OCI-M1 (cell line): ENCODE measurements around the gene AS3MT.

Source experiments
- DNase-seq: peaks from one replicate; lab custom pipeline; 2025; lab: John Stamatoyannopoulos, UW

Gene AS3MT

DNA sequence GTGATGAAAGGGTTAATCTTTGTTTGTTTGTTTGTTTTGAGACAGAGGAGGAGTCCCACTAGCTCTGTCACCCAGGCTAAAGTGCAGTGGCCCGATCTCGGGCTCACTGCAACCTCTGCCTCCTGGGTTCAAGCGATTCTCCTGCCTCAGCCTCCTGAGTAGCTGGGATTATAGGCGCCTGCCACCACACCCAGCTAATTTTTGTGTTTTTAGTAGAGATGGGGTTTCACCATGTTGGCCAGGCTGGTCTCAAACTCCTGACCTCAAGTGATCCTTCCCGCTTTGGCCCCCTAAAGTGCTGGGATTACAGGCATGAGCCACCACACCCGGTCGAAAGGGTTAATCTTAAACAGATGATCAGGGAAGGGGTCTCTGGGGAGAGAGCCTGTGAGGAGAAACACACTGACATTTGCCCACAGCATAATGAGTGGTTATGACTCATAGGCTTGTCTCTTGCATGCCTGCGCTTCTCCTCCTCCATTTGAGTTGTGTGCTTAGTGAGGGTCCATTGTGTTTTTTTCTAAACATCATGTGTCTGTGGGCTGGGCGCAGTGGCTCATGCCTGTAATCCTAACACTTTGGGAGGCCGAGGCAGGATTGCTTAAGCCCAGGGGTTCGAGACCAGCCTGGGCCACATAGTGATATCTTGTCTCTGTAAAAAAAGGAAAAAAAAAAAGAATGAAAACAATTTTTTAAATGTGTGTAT, 13.4 kb upstream of the AS3MT start:
- DNase-seq, result peak; percentile 48

GRCh38 chr10:102856758-102857424, 12.4 kb upstream of the AS3MT start:
- peak; percentile 31 for DNase-seq

GRCh38 chr10:102859911-102860310, 9.4 kb upstream of the AS3MT start:
- no peak for DNase-seq

DNA sequence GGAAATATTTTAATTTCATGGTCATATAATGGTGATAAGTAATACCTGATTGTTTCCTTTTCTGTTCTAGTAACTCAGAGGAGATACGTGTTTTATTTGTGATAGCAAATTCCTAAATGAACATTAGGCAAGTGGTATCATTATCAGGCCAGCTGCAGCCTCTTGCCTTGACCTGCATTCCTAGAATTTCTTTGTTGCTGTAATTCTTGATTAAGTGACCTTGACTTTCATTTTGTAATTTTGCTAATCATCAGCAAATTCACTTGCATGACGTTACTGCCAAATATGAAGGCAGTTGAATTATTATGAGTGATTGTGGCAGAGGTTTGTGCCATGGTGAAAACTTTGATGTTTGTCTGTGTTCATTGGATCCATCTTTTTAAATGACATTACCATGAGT, 5.6 kb upstream of the AS3MT start:
- DNase-seq, result peak; percentile 55

DNA sequence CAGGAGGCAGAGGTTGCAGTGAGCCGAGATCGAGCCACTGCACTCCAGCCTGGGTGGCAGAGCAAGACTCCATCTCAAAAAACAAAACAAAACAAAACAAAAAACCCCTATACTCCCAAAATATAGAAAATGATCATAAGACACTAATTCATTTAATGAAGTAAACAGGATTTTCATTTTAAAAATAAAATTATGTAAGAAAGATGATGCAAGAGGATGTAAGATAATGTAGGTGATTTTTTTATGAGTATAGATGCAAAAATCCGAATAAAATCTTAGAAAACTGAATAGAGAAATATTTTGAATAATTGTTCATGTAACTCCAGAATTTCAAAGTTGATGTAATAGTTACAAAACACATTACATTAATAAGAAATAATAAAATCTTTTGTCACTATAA, 3.6 kb upstream of the AS3MT start:
- DNase-seq, result peak; percentile 22

DNA sequence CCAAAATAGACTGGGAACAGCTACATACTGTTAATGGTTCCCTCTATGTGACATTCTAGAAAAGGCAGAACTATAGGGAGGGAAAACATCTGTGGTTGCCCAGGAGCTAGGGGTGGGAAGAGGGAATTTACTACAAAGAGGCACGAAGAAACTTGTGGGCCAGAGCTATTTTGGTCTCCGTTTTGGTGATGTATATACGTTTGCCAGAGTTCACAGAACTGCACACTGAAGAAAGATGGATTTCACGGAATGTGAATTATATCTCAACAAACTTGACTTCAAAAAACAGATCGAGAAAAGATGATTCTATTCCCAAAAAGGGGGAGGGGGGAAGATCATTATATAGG, 386 bp upstream of the AS3MT start:
- no peak for DNase-seq

DNA sequence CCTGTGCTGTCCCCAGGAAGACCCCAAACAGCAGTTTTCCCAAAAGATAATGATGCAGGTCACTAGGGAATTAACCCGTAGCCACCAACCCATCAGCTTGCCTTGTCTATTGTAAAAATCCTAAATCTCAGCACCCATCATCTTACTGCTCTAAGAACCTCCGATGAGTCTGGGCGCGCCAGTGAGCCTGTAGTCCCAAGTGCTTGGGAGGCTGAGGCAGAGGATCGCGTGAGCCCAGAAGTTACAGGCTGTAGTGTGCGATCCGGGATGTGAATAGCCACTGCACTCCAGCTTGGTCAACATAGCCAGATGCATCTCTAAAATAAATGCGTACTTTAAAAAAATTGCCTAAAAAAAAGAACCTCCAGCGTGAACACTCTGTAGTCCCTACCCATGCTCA, 951 bp downstream of the AS3MT start:
- no peak for DNase-seq

DNA sequence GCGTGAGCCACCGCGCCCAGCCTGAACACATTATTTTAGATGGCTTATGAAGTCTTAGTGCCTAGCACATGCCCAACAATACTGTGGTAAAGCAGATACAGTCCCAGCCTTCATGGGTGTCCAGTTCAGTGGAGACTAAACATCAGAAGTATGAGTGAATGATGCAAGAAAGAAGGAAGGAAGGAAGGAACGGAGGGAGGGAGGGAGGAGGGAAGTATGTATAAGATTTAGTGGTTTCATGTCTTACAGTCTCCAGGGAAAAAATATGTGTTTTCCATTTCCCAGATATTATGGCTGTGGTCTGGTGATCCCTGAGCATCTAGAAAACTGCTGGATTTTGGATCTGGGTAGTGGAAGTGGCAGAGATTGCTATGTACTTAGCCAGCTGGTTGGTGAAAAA, 2.9 kb downstream of the AS3MT start:
- DNase-seq, result no peak

- DNase-seq, result no peak
Measured at GRCh38 chr10:102876747-102877153, 7.5 kb downstream of the AS3MT start.

DNA sequence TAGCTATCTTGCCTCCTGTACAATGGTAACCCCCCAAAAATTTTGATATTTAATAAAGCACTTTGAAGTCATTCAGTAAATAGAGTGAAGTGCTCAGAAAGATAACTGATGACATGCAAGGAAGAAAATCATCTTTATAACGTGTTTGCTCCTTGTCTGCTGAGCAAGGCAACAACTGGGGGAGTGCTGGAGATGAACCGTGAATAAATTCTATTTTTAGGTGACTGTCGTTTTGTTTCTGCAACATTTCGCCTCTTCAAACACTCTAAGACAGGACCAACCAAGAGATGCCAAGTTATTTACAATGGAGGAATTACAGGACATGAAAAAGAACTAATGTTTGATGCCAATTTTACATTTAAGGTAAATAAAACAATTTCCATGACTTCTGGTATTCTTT, 9.4 kb downstream of the AS3MT start:
- no peak for DNase-seq

GRCh38 chr10:102880256-102880655, 11.0 kb downstream of the AS3MT start:
- no peak for DNase-seq

GRCh38 chr10:102888048-102888447, 18.8 kb downstream of the AS3MT start:
- DNase-seq, result no peak

DNA sequence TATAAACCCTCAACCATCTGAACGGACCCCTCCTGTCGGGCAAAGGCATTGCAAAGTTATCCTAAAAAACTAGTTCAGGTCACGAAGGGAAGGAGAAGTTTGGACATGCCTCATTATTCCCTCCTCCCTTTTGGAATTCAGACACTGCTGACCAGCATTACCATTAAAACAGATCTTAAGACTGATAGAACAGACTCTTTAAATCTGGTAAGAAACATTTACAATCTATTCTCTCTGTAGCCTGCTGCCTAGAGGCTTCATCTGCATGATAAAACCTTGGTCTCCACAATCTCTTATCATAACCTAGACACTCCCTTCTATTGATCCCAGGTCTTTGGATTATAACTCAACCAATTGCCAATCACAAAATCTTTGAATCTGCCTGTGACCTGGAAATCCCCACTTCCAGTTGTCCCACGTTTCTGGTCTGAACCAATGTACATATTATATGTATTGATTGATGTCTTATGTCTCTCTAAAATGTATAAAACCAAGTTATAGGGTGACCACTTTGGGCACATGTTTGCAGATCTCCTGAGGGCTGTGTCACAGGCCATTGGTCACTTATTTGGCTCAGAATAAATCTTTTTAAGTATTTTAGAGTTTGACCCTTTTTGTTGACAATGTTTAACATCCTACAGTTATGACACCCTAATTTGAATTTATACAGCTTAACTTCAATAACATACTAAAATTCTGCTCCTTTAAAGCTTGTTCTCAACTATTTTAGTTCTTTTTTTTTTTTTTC, 25.4 kb downstream of the AS3MT start:
- no peak for DNase-seq

- DNase-seq, result no peak
Measured at GRCh38 chr10:102900006-102900405, 30.7 kb downstream of the AS3MT start.

- no peak for DNase-seq
Measured at GRCh38 chr10:102904346-102904745, 35.1 kb downstream of the AS3MT start.

DNA sequence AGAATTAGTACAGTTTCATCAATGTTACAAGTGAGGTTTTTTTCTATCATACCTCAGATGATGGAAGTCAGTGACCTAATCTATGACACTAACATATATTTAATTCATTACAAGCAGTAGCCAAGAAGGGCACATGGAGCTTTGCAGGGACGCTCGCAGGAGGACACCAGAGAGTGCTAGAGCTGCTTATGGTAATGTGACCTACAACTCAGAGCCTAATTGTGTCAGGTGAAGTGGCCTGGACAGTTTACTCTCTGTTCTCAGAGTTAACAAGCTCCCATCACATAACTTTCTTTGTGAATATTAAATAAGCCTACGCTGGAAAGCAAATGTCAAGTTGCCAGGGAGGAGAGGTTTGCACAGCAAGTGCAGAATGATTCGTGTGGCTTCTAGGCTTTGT, 37.2 kb downstream of the AS3MT start:
- DNase-seq, result no peak

- no peak for DNase-seq
Measured at GRCh38 chr10:102914781-102915180, 45.5 kb downstream of the AS3MT start.

DNA sequence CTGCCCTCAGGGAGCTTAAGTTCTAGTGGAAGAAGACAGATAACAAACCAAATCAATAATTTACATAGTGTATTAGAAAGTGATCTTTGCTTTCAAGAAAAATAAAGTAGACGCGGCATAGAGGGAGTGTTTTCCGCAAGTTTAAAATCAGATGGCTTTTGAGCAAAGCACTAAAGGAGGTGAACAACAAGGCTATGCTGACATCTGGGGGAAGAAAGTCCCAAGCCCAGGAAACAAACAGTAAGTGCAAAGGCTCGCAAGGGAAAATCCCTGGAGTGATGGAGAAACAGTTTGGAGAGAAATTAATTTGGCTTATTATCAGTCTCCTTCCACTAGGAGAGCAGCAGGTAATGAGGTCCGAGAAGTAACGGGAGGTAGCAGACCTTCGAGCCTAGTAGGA, 46.9 kb downstream of the AS3MT start:
- no peak for DNase-seq

GRCh38 chr10:102917314-102917961, 48.2 kb downstream of the AS3MT start:
- DNase-seq, result peak; percentile 88

DNA sequence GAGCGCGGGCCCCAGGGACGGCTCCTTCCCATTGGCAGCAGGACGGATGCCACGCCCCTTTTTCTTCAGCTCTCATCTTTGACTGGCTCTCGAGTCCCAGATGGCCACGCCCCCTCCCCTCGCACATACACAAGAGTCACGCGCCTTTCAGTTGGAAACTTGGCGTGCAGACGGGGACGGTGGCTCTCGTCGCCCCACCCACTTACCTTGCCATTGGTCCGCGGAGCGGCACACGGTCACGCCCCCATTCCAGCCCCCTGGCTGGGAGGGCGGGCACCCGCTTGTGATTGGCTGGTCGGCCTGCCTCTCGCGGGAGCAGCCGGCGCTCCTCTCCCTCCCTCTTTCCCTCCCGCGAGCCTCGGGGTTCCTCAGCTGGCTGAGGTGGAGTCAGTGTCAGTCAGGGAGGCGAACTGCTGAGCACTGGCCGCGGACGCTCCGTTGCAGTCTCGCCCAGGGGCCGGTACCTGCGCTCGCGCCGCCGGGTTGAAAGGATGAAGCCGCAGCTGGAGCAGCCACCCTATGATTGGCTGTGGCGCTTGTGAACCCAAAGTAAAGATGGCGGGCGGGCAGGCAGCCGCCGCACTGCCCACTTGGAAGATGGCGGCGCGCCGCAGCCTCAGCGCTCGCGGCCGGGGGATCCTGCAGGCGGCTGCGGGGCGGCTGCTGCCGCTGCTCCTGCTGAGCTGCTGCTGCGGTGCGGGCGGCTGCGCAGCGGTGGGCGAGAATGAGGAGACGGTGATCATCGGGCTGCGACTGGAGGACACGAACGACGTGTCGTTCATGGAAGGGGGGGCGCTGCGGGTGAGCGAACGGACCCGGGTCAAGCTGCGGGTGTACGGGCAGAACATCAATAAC, 48.9 kb downstream of the AS3MT start, which contains the start of gene CNNM2:
Gene CNNM2, plus strand, starts transcription at position 333 of the 855 bp plus-strand sequence. Its CDS starts 187 bp downstream, at position 520.
- DNase-seq, result peak; percentile 100

DNA sequence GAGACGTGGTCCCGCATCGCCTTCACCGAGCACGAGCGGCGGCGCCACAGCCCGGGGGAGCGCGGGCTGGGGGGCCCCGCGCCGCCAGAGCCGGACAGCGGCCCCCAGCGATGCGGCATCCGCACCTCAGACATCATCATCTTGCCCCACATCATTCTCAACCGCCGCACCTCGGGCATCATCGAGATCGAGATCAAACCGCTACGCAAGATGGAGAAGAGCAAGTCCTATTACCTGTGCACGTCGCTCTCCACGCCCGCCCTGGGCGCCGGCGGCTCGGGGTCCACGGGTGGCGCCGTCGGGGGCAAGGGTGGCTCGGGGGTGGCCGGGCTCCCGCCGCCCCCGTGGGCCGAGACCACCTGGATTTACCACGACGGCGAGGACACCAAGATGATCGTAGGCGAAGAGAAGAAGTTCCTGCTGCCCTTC, 49.6 kb downstream of the AS3MT start:
- DNase-seq, result no peak
